ENCODE results near the gene DDX11.
"Not testable (repeated sequence)": the region's sequence is repeated elsewhere in the genome, so short reads cannot be mapped to it uniquely, and the experiment has no call there.

Gene DDX11

GRCh38 chr12:31070971-31071740, 2.5 kb upstream of the DDX11 start:
- not testable (repeated sequence) for DNase-seq

DNA sequence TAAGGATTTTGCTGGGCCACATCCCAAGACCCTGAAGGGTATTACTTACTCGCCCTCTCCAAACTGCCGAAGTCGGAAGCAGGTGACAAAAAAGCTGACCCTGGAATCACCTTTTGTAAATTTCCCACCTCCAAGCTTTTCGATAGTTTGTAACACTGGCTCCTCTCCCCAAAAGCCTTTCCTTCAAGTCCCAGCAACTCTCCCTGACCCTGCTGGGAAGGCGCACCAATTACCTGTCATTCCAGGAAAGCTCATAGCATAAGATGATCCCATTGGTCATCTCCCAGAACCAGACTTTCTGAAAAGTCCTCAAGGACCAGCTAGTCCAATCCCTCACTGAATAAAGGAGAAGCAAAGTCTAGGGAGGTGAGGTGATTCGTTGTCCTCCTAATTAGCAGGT, 698 bp upstream of the DDX11 start:
- DNase-seq: not testable (repeated sequence)

DNA sequence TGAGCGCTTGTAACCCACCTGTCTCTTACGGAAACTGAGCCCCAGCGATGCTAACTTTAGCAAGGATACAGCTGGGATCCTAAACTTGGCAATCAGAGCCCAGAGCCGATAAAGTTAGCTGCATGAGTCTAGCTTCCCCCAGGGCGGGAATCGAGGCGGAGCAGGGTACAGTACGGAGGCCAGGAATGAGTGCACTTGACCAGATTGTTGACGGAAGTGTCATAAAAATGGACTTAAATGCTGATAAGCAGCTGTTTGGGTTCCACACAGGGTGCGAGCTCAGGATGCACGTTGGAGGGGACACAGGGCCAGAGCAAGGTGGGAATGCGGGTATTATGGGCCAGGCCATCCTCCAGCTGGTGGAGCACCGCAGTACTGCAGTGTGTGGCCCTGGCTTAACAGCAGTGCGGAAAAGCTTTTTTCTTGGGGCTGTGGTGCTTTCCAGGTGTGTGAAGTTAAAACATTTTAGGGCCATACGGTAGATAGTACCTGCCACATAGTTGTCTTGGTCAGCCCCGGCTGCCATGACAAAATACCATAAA, 744 bp downstream of the DDX11 start:
- not testable (repeated sequence) for DNase-seq

DNA sequence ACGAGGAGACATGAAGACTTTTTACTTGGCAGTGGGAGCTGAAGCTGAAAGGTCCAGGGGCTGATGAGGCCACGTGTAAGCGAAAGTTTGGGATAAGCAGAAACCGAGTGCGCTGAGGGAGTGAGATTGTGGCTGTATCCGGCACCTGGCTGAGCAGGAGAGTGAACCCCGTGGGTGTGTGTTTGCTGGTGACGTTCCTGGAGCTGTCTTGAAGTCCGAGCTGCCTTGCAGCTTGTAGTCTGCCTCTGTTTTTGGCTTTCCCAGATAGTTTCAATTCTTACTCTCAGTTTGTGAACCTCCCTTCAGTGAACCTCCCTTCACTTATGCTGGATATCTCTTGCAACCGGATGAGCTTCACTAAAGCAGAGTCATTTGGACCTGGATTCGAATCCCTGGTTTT, 2.5 kb downstream of the DDX11 start:
- DNase-seq: not testable (repeated sequence)

DNA sequence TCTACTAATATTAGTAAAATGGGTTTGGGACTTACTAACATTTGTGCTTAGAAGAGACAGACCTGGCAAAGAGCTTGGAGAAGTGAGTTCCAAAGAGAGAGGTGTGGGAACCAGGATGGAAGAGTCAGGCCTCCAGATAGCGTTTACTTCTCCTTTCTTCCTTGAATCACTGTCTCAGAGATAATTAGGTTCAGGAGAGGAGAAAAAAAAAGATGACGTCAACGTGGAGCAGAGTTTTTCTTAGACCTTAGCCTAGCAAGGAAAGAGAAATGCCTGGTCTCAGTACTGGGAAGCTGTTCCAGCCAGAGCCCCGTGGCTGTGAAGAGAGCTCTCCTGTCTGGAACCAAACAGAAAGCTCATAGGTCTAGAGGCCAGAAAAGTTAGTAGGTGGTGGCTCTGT, 3.4 kb downstream of the DDX11 start:
- DNase-seq: not testable (repeated sequence)

DNA sequence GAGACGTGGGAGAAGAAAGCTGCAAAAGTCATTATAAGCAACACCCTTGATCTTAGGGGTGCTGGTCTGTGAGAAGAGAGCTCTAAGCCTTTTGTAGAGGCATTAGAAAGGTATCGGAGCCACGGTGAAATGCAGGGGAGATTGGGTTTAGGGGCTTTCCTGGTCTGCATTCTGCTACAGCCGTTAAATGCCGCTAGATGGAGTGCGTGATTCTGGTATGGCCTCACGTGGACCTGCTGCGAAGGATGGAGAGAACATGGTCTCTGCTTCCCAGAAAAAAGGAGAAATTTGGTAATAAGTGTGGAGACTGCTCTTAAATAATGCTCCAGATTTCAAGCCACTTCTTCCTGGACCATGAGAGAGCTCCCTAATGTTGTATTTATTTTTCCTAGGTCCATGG, 4.3 kb downstream of the DDX11 start:
- DNase-seq: not testable (repeated sequence)

- DNase-seq: not testable (repeated sequence)
These were observed 5.8 kb downstream of the DDX11 start for GRCh38 chr12:31079421-31079820.

GRCh38 chr12:31080221-31080620, 6.6 kb downstream of the DDX11 start:
- DNase-seq: not testable (repeated sequence)

DNA sequence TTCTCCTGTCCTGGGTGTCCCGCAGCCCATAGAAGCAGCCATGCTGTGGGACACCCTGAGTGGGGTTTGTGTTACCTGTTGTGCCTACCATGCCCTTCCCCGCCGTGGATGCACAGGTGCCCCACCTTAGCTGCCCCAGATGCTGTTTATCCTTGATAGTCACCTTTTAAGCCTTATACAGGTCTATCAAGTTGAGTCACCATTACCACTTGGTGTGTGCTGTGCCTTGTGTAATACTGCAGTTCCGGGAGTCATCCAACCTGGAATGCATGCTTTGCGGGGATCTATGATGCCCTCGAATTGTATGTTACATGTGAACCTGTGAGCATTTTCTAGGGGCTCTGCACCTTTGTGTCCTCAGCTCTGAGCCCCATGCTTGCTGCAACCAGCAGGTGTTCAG, 7.6 kb downstream of the DDX11 start:
- not testable (repeated sequence) for DNase-seq

DNA sequence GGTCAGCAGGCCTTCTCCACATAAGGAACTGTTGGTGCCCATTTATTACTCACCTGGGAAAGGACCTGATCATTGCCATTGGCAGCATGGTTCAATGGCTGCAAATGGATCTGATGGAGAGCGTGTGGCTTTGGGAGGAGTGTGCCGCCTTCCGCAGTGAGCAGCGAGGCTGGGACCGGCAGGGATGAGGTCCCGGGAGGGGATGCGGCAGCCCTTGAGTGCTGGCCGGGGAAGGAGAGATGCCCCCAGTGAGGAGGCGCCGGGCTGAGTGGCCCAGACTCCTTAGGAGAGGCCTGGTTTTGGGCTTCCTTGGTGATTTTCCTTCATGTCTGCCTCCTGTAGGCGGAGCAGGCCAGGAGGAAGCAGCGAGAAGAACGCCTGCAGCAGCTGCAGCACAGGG, 10.6 kb downstream of the DDX11 start:
- DNase-seq: not testable (repeated sequence)

DNA sequence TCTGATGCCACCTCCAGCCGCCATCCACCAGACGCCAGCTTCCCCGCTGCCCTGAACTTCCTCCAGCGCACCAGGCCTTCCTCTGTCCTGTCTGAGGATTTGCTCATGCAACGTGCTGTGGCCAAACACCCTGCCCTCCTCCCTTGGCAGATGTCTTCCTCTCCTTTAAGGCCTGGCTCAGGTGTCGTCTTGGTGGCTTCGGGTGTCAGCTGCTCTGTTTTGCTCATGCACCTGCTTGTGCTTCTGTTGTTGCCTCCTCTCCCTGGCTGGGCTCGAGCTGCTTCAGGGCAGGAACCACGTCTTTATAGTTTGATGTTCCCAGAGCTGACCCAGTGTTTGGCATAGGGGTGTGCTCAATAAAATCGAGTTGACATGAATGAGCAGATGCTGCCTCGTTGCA, 12.4 kb downstream of the DDX11 start:
- not testable (repeated sequence) for DNase-seq

GRCh38 chr12:31087486-31087885, 13.8 kb downstream of the DDX11 start:
- not testable (repeated sequence) for DNase-seq

- DNase-seq: not testable (repeated sequence)
These were observed 14.3 kb downstream of the DDX11 start for GRCh38 chr12:31087956-31088355.

- no peak for DNase-seq
These were observed 15.4 kb downstream of the DDX11 start for GRCh38 chr12:31089072-31089471.

DNA sequence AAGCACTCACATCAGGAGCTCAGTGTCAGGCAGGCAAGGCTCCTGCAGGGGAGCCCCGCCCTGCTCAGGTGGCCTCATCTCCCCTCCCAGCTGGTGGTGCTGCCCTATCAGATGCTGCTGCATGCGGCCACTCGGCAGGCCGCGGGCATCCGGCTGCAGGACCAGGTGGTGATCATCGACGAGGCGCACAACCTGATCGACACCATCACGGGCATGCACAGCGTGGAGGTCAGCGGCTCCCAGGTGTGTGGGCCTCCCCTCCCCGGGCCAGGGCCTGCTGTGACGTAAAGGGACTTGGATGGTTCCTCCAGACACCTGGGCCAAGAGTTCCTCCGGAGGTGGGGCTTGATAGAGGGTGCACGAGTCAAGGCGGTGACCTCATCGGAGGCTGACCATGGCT, 18.0 kb downstream of the DDX11 start:
- DNase-seq: not testable (repeated sequence)

GRCh38 chr12:31092718-31093117, 19.1 kb downstream of the DDX11 start:
- not testable (repeated sequence) for DNase-seq

DNA sequence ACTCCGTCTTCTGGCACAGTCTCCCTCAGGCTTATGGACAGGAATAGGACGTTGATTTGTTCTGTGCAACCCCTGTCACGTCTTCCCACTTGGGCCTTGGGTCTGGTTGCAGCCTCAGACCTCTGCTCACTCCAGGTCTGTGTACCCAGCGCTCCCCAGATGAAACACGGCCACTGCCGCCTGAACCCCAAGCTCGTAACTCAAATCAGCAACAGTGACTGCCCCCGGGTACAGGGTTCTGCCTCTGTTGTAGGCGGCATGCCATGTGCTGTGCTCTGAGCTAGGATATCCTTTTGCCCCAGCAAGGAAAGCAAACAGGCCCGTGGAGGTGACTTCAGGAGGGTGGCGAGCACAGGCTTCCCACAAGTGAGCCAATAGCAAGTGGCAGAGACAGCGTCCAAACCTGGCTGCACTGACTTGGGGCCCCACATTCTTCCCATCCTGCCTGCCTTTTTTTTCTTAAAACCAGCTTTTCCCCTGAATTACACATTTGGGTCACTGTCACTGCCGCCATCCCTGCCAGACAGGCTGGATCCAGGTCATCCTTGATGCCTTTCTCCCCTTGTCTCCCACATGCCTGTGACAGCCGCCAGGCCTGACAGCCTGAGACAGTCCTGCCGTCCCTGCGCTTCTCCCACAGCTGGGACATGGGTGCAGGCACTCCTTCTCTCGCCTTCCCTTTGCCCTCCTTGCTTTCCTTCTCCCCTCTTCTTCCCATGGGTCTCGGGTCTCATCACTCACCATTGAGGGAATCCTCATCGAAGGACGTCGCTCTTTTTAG, 21.6 kb downstream of the DDX11 start:
- DNase-seq: not testable (repeated sequence)

- DNase-seq: not testable (repeated sequence)
These were observed 22.8 kb downstream of the DDX11 start for GRCh38 chr12:31096251-31097065.

- not testable (repeated sequence) for DNase-seq
These were observed 24.2 kb downstream of the DDX11 start for GRCh38 chr12:31097819-31098218.

DNA sequence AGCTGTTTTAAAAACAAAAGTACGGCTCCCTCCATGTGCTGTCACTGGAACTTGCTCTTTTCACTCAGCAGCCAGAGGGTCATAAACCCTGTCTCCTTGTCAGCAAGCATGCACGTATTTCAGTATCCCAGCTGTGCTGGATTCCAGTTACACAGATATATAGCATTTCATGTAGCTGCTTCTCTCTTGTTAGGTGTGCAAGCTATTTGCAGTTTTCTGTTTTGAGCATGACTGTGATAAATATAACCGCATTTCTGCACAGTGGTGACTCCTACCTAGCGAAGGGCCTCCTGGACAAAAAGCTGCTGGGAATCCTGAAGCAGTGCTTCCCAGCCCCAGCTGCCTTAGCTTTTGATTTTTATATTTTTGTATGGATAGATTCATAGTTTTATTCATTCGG, 24.7 kb downstream of the DDX11 start:
- DNase-seq: not testable (repeated sequence)

- DNase-seq: not testable (repeated sequence)
These were observed 25.1 kb downstream of the DDX11 start for GRCh38 chr12:31098771-31099170.

- DNase-seq: not testable (repeated sequence)
These were observed 25.8 kb downstream of the DDX11 start for GRCh38 chr12:31099434-31099833.

Data from effector CD4-positive, alpha-beta T cell (primary cell).